Hematopoietic multipotent progenitor cell treated with erythropoietin and hydrocortisone succinate and interleukin-3 and kit ligand, for 6 days (in vitro differentiated cells): ENCODE data around the gene MED26.
"Not testable (repeated sequence)": the region's sequence is repeated elsewhere in the genome, so short reads cannot be mapped to it uniquely, and the experiment has no call there.

Experiments
- DNase-seq: peaks from one replicate; pipeline ENCODE4 v3.0.0-alpha.2; 2015

Gene MED26, protein sequence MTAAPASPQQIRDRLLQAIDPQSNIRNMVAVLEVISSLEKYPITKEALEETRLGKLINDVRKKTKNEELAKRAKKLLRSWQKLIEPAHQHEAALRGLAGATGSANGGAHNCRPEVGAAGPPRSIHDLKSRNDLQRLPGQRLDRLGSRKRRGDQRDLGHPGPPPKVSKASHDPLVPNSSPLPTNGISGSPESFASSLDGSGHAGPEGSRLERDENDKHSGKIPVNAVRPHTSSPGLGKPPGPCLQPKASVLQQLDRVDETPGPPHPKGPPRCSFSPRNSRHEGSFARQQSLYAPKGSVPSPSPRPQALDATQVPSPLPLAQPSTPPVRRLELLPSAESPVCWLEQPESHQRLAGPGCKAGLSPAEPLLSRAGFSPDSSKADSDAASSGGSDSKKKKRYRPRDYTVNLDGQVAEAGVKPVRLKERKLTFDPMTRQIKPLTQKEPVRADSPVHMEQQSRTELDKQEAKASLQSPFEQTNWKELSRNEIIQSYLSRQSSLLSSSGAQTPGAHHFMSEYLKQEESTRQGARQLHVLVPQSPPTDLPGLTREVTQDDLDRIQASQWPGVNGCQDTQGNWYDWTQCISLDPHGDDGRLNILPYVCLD

DNA sequence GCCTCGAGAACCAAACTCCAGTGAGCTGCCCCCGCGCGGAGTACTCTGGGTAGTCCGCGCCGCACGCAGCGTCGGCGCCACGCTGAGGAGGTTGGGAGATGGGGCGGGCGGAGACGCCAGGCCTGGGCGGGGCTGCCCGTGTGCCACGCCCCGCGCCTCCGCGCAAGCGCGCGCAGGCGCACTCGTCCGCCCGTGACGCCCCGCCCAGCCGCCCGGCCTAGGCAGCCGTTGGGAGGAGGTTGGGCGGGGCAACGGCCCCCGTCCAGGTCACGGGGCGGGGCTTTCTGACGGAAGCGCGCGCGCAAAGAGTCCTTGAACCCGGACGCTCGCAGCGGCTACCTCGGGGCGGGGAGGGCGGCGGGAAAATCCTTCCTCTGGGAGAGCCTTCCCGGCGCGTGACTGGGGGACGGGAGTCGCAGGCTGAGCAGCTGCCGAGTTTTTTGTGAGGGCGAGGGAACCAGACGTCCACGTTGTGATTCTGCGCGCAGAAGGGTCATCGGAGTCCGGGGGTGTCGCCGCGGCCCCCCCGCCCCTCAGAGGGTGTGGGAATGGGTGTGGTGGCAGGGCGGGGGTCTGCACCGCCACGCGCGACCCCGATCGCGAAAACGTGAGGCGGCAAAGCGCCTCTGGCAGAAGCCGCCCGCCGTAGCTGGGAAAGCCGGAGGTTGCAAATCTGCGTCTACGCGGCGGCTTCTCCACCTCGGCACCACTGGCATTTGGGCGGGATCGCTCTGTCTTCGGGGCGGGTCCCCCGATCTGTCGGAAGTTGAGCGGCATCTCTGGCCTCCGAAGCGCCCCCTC is at the start of gene MED26:
Gene MED26 (minus strand): TSS at position 22 of the 801 bp plus-strand sequence. CDS start 261 bp downstream, outside the sequence.
- DNase-seq: peak; percentile 98

DNA sequence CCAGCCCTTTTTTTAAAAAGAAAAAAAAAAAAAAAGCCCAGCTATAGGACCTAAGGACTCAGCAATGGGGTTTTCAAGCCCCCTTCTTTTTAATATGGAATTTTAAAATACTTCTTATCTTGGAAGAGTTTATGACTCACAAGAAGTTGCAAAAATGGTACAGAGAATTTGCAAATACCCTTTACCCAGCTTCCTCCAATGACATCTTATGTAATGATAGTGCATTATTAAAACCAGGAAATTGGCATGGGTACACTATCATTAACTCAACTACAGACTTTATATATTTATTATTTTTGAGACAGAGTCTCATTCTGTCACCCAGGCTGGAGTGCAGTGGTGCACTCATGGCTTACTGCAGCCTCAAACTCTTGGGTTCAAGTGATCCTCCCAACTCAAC is 49.1 kb upstream of the MED26 start:
- DNase-seq: no peak

DNA sequence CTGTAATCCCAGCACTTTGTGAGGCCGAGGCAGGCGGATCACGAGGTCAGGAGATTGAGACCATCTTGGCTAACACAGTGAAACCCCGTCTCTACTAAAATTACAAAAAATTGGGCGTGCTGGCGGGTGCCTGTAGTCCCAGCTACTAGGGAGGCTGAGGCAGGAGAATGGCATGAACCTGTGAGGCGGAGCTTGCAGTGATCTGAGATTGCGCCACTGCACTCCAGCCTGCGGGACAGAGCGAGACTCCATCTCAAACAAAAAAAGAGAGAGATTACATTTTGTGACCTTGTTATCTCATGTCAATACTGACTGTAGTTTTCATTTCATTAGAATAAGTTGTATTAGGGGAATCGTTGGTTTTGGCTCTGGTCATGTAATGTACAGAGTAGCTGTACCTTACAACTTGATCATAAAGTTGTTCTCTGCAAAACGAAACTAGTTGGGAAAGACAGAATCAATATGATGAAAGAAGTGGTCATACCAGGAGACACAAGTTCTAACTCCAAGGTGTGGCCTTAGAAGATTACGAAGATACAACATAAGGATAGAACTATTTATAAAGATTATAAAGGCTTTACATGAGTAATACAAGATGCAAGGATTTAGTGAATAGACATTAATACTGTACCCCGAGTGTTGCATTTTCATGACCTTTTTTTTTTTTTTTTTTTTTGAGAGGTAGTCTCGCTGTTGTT is 48.2 kb upstream of the MED26 start:
- DNase-seq: no peak

DNA sequence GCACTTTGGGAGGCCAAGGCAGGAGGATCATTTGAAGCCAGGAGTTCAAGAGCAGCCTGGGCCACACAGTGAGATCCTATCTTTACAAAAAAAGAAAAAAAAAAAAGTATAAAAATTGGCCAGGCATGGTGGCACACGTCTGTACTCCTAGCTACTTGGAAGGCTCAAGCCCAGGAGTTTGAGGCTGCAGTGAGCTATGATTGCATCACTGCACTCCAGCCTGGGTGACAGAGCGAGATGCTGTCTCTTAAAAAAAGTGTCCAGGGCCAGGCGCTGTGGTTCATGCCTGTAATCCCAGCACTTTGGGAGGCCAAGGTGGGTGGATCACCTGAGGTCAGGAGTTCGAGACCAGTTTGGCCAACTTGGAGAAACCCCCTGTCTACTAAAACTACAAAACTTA is 45.8 kb upstream of the MED26 start:
- DNase-seq: not testable (repeated sequence)

DNA sequence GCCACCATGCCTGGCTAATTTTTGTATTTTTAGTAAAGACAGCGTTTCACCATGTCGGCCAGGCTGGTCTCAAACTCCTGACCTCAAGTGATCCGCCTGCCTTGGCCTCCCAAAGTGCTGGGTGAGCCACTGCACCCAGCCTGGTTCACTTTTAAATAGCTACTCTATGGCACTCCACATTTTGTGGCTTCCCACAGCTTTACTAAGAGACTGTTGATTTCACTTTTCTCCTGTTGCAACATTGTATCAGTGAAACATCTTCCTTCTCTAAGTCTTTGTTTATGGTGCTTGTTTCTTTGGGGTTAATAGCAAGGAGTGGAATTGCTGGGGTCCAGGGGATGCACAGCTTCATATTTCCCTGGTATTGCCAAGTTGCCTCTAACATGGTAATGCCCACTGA is 45.2 kb upstream of the MED26 start:
- peak; percentile 29 for DNase-seq

DNA sequence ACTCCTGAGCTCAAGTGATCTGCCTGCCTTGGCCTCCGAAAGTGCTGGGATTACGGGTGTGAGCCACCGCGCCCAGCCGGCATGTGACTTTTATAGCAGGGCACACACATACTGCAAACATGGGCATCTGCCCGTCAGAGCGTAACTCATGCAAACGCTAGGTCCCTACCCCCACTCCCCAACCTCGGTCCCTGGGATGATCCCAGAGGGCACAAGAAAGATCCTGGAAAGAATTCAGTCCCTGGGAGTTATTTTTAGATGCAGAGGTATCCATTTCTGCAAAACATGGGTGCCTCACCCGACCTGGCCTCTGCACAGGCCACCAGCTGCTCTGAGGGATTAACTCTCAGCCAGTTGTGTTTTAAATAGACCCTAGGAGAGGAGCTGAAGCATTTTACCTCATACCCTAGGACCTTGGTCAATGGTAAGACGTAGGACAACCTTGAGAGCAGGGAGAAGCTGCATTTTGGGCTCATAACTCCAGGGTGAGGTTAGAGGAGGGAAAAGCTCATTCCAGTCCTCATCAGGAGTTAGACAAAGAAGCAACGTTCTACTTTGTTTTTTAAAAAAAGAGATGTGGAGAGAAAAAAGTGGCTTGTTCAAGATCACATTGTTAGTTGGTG is 43.8 kb upstream of the MED26 start:
- no peak for DNase-seq

DNA sequence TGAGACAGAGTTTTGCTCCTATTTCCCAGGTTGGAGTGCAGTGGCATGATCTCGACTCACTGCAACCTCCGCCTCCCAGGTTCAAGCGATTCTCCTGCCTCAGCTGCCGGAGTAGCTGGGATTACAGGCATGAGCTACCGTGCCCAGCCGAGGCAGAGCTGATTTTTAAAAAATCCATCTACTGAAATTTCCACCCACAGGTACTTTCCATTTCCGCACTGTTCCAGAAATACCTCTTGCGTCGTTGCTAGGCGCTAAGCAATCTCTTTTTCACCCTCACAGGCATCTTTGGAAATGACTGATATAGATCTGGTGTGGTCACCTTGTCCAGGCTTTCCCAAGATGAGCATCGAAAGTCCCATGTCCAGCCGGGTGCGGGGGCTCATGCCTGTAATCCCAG is 42.3 kb upstream of the MED26 start:
- DNase-seq: no peak

DNA sequence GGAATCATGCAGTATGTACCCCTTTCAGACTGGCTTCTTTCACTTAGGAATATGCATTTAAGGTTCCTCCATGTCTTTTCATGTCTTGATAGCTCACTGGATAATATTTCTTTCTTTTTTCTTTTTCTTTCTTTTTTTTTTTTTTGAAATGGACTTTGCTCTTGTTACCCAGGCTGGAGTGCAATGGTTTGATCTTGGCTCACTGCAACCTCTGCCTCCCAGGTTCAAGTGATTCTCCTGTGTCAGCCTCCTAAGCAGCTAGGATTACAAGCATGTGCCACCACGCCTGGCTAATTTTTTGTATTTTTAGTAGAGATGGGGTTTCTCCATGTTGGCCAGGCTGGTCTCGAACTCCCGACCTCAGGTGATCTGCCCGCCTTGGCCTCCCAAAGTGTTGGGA is 40.7 kb upstream of the MED26 start:
- DNase-seq: not testable (repeated sequence)

DNA sequence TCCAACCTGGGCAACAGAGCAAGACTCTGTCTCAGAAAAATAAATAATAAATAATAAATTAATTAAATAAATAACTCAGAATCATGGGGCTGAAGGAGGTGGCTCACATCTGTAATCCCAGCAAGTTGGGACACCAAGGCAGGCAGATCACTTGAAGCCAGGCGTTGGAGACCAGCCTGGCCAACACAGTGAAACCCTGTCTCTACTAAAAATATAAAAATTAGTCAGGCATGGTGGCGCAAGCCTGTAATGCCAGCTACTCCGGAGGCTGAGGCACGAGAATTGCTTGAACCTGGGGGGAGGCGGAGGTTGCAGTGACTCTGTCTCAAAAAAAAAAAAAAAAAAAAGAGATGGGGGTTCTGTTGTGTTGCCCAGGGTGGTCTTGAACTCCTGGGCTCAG is 40.2 kb upstream of the MED26 start:
- DNase-seq: no peak

DNA sequence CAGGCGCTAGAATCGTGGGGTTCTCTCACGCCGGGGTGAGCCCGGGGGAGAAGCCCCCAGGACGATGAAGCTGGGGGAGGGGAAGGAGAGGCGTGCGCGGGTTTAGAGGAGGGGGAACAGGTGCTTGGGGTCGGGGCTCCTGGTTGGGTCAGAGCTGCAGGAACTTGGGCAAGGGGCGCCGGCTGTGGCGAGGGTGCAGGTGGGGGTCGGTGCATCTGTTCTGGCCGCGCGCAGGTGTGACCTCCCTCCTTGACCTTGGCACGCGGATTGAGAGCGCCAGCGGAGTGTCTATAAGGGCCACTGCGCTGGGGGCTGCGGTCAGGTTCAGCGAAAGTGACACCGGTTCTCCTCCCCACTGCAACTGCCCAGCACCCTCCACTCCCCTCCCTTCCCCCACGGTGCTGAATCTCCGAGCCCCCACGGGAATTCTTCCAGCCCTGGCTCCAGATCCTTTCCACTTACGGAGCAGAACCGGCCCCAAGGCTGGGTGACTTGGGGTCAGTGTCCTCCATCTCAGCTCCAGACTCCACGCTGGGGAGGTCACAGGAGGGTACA is 33.6 kb upstream of the MED26 start:
- DNase-seq: no peak

DNA sequence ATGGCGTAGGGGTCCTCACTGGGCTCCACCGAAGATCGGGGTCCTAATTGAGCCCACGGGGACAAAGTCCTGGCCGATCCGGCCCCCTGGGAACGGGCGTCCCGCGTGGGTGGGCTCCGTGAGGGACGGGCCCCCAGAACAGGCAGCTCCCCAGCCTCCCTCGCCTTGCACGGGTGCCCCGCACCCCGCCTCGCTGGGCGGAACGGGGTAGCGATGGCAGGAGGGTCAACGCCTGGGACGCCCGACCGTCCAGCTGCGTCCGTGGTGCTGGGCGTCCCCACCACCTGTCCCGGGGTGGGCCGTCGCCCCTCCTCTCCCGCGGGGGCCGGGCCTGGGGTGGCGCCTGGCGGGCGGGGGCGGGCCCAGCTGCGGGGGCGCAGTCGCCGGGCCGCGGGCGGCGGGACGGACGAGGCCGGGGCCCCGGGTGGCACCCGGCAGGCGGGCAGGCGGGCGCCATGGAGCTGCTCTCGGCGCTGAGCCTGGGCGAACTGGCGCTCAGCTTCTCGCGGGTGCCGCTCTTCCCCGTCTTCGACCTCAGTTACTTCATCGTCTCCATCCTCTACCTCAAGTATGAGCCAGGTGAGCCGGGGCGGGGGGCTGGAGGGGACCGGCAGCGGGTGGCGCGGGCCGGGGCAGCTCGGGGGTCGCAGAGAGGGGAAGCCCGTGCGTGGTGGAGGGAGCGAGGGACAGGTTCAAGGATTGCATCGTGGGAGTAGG is 32.9 kb upstream of the MED26 start, which contains the start of gene TMEM38A:
Gene TMEM38A (plus strand): TSS at position 377 of the 717 bp plus-strand sequence. CDS start 79 bp downstream, at position 456.
- peak; percentile 41 for DNase-seq

DNA sequence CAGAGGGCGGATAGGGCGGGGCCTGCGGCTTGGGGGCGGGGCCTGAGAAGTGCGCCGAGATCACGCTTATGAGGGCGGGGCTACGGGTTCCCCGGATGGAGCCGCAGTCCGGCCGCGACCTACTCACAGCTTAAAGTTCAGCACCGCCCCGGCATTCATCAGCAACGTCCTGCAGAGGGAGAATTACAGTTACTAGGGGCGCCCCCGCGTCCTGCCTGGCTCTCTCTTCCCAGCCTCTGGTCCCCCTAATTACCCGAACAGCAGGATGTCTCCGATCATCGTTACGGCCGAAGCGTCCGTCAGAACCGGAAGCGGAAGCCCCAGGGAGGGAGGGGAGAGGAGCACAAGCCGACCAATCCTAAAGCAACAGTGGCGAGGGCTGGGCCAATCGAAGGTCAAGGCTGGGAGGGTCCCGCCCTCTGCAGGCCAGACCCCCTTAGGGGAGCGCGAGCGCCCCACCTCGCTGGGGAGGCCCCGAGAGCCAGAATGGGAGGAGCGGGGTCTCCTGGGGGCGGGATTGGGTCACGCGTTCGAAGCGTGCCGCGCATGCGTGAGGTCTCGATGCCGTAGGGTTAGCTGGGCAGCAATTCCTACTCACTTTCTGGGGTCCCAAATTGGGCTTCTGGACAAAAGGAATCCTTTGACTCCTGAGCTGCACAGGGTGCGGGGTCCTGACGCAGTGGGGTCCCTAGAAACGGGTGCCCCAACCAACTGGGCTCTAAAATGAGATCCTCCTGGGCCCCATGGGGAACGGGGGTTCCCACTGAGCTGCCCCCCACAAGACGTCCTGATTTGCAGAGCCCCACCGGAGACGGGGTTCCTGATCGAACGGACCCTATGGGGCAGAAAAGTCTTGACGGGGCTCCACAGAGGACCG is 32.1 kb upstream of the MED26 start, which contains the start of gene SMIM7:
Gene SMIM7 (minus strand): TSS at position 313 of the 877 bp plus-strand sequence. CDS start 34 bp downstream, at position 279.
- peak; percentile 99 for DNase-seq

DNA sequence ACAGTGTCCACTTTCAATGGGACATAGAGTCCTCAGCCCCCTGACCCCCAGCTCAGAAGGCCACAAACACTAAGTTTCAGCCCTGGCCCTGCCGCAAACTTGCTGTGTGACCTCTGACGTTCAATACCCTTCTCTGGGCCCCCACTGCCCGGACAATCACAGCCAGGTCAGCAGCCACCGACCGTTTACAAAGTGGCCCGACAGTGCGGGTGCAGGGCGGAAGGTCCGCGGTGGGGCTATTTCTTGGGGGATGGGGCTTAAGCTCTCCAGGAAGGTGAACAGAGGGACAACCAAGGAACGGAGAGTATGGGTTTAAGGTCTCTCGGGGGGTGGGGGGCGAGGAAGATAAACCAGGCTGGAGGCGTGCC is 31.4 kb upstream of the MED26 start:
- no peak for DNase-seq

DNA sequence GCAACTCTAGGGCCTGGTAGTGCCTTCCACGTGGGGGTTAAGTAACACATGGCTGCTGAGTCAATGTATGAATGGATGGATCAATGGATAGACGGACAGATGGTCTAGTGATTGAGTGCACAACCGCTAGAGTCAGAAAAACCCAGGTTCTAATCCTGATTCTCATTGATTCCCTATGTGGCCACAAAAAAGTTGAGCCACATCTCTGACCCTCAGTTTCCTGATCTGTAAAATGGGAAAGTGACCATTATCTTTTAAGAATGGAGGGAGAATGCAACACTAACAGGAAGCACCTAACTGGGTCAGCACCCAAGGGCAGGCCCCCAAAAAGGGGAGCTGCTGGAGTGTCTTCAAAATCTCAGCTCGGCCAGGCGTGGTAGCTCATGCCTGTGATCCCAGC is 29.4 kb upstream of the MED26 start:
- DNase-seq: no peak

DNA sequence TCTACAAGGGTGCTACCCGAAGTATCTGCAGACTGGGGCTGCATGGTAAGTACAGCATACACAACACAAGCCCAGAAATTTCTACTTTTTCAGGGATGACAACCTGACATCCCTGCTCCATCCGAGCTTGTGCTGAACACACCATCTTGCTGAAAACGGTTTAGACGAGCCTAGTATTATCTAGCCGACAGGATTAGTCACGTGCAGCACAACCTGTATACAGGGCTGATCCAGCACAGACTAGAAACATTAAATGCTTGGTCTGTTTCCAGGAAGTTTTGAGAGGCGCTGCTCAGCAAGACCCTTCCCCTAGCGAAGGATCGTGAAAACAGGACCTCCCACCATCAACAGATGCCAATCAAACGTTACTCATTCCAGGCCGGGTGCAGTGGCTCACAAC is 27.7 kb upstream of the MED26 start:
- no peak for DNase-seq

DNA sequence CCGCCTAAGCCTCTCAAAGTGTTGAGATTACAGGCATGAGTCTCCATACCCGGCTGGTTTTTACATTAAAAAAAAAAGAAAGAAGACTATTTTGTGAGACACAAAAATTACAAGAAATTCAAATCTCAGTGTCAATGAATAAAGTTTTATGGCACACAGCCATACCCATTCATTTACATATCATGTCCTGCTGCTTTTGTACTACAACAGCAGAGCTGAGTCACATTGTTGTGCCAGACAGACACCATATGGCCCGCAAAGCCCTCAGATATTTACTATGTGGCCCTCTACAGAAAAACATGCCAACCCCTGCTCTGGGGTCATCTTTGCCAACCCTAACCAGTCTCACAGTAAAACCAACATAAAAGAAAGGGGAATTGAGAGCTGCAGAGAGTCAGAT is 26.6 kb upstream of the MED26 start:
- DNase-seq: no peak

DNA sequence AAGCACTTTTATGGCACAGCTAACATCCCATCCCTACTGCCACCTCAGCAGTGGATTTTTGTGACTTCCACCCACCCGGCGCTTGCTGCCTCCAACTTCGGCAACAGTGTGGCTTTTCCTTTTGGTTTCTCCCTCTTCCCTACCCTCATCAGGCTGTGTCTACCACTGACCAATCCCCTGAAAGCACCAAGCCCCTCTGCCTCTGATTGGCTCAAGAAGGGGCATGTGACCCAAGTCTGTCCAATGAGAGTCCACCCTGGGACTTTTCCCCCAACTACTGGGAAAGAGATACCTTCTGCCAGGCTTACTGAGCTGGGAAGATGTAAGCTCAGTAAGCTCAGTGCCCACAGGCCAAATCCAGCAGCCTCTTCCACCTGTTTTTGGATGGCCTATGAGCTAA is 26.1 kb upstream of the MED26 start:
- peak; percentile 20 for DNase-seq

DNA sequence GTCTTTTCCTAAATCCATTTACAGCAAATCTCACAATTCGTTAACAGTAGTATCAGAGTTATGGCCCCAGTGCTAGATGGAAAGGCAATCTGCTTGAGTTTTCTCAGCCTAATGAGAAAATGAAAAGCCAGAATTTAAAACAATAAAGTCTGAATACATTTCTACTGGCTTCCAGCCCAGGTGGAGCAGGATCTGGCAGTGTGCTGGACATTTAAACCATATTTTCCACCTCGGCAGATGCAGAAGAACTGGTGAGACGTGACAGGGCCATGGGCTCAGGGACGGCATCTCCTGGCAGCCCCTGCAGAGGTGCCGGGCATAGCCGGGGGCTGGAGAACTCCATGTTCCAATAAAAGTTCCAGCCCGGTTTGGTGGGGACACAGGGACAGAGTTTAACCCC is 24.9 kb upstream of the MED26 start:
- no peak for DNase-seq

DNA sequence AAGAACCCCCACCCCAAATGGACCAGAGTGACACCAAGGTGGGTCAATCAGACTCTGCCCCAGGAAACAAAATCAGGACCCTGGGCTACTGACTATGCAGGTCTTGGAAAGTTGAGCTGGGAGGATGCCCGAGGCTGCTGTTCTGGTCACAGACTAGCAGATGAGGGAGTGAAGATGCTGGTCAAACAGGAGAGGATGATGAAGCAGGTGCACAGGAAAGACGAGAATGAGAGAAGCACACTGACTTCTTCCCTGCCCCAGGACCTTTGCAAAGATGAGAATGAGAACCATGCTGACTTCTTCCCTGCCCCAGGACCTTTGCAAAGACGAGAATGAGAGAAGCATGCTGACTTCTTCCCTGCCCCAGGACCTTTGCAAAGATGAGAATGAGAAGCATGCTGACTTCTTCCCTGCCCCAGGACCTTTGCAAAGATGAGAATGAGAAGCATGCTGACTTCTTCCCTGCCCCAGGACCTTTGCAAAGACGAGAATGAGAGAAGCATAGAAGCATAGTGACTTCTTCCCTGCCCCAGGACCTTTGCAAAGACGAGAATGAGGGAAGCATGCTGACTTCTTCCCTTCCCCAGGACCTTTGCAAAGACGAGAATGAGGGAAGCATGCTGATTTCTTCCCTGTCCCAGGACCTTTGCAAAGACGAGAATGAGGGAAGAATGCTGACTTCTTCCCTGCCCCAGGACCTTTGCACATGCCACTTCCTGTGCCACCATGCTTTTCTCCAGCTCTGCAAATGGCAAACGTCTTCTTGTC is 23.6 kb upstream of the MED26 start:
- not testable (repeated sequence) for DNase-seq

DNA sequence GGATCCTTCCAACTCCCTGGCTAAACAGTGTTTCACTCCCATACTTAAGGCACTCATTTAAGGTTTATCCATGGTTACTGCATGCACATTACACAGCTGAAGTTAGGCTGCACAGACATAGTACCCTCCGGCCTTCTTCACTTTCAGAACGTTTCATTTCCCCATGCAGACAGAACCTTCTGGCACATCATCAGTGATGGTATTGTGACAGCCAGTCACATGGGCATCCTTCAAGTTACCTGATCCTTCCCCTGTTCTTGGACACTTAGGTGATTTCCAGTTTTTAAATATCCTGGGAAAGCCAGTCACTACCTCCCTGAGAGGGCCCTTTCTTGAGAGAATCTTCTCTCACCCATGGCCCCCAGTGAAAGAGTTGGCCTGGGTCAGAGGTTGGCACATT is 22.8 kb upstream of the MED26 start:
- no peak for DNase-seq
